ENCODE measurements around the gene HERC3. TPM values are rescaled to one million over a fixed set of nuclear protein-coding genes. Genes with fewer than 3 reads are reported as not detected.
A peak's percentile ranks its signal among the peaks of the same experiment; 100 is the strongest.

HERC3 gene
- total and polyA plus RNA-seq, 4 experiments from 2014 or later, result 39.9 to 97.1 (median 70.2) TPM

- Histone ChIP-seq H3K36me3 (ENCODE audit: insufficient read depth, low read length) (peaks cover 15% of the 10 kb centered on the region), H3K4me3 (ENCODE audit: low read length in 2 of 2) (no peak overlapping the region), H3K27me3 (ENCODE audit: insufficient read depth, low read length) (no peaks in the 10 kb centered on the region), H3K4me1 (ENCODE audit: insufficient read depth, low read length) (no peaks in the 10 kb centered on the region), H3K27ac (ENCODE audit: low read depth, low read length) (no peak overlapping the region), H3K9me3 (ENCODE audit: control insufficient read depth in 1 of 2, low read length in 2 of 2) (no peaks in the 10 kb centered on the region)
- H3K9me3 Mint-ChIP-seq, result no peaks in the 10 kb centered on the region
- H3K36me3 Mint-ChIP-seq, result peaks cover 38 to 56% of the 10 kb centered on the region in 2 donors
- no peak for DNase-seq
- ChIA-PET POLR2A (ENCODE audit: partially characterized antibody) (interaction anchor here (1.2 kb wide), 1 partner anchor 9 kb away, joined by 3 read pairs; no protein-coding TSS in a partner anchor), CTCF (ENCODE audit: partially characterized antibody) (interaction anchor here (1.8 kb wide), 1 partner anchor 207 kb away, joined by 5 read pairs; no protein-coding TSS in a partner anchor)
- no peaks in the 10 kb centered on the region for H3K27me3 Mint-ChIP-seq
- no peaks in the 10 kb centered on the region for H3K4me1 Mint-ChIP-seq
- intact Hi-C loops (cut with micrococcal nuclease), result no loop called here
- no peak overlapping the region for H3K27ac Mint-ChIP-seq
- no peak overlapping the region for H3K4me3 Mint-ChIP-seq
These were observed 155.1 kb downstream of the HERC3 start for GRCh38 chr4:88747351-88747750.

- Histone ChIP-seq H3K4me3 (ENCODE audit: low read length in 2 of 2) (no peak overlapping the region), H3K27me3 (ENCODE audit: insufficient read depth, low read length) (no peaks in the 10 kb centered on the region), H3K27ac (ENCODE audit: low read depth, low read length) (no peak overlapping the region), H3K4me1 (ENCODE audit: insufficient read depth, low read length) (no peaks in the 10 kb centered on the region), H3K9me3 (ENCODE audit: control insufficient read depth in 1 of 2, low read length in 2 of 2) (no peaks in the 10 kb centered on the region), H3K36me3 (ENCODE audit: insufficient read depth, low read length) (peaks cover 15% of the 10 kb centered on the region)
- Mint-ChIP-seq H3K27ac (no peak overlapping the region), H3K4me3 (no peak overlapping the region), H3K36me3 (peaks cover 33 to 49% of the 10 kb centered on the region in 2 donors), H3K4me1 (no peaks in the 10 kb centered on the region), H3K9me3 (no peaks in the 10 kb centered on the region), H3K27me3 (no peaks in the 10 kb centered on the region)
- intact Hi-C loops (cut with micrococcal nuclease), result no loop called here
- ChIA-PET POLR2A (ENCODE audit: partially characterized antibody) (no interaction called here), CTCF (ENCODE audit: partially characterized antibody) (interaction anchor here (1.2 kb wide), 1 partner anchor 211 kb away, joined by 3 read pairs; no protein-coding TSS in a partner anchor)
- DNase-seq, result no peak
These were observed 158.1 kb downstream of the HERC3 start for GRCh38 chr4:88750369-88750768.

GRCh38 chr4:88751258-88752075 lies 159.2 kb downstream of the HERC3 start:
- Histone ChIP-seq H3K4me3 (ENCODE audit: low read length in 2 of 2) (no peak overlapping the region), H3K9me3 (ENCODE audit: control insufficient read depth in 1 of 2, low read length in 2 of 2) (no peaks in the 10 kb centered on the region), H3K27ac (ENCODE audit: low read depth, low read length) (no peak overlapping the region), H3K4me1 (ENCODE audit: insufficient read depth, low read length) (no peaks in the 10 kb centered on the region), H3K36me3 (ENCODE audit: insufficient read depth, low read length) (peaks cover 15% of the 10 kb centered on the region), H3K27me3 (ENCODE audit: insufficient read depth, low read length) (no peaks in the 10 kb centered on the region)
- intact Hi-C loops (cut with micrococcal nuclease), result no loop called here
- H3K27ac Mint-ChIP-seq, result no peak overlapping the region
- H3K27me3 Mint-ChIP-seq, result no peaks in the 10 kb centered on the region
- CTCF ChIA-PET (ENCODE audit: partially characterized antibody), result interaction anchor here (1.2 kb wide), 1 partner anchor 212 kb away, joined by 3 read pairs; no protein-coding TSS in a partner anchor
- no peaks in the 10 kb centered on the region for H3K9me3 Mint-ChIP-seq
- POLR2A ChIA-PET (ENCODE audit: partially characterized antibody), result interaction anchor here (0.6 kb wide), 1 partner anchor 14 kb away, joined by 3 read pairs; no protein-coding TSS in a partner anchor
- H3K36me3 Mint-ChIP-seq, result peaks cover 34 to 49% of the 10 kb centered on the region in 2 donors
- H3K4me3 Mint-ChIP-seq, result no peak overlapping the region
- no peaks in the 10 kb centered on the region for H3K4me1 Mint-ChIP-seq
- no peak for DNase-seq

GRCh38 chr4:88752076-88752463 lies 159.8 kb downstream of the HERC3 start:
- POLR2A ChIA-PET (ENCODE audit: partially characterized antibody), result no interaction called here
- CTCF ChIA-PET (ENCODE audit: partially characterized antibody), result no interaction called here
- H3K27me3 Mint-ChIP-seq, result no peaks in the 10 kb centered on the region

GRCh38 chr4:88752754-88753153 lies 160.5 kb downstream of the HERC3 start:
- Histone ChIP-seq H3K9me3 (ENCODE audit: control insufficient read depth in 1 of 2, low read length in 2 of 2) (no peaks in the 10 kb centered on the region), H3K36me3 (ENCODE audit: insufficient read depth, low read length) (peaks cover 15% of the 10 kb centered on the region), H3K27me3 (ENCODE audit: insufficient read depth, low read length) (no peaks in the 10 kb centered on the region), H3K27ac (ENCODE audit: low read depth, low read length) (no peak overlapping the region), H3K4me3 (ENCODE audit: low read length in 2 of 2) (no peak overlapping the region), H3K4me1 (ENCODE audit: insufficient read depth, low read length) (no peaks in the 10 kb centered on the region)
- no peak for DNase-seq
- ChIA-PET CTCF (ENCODE audit: partially characterized antibody) (interaction anchor here (0.9 kb wide), 1 partner anchor 10 kb away, joined by 4 read pairs; no protein-coding TSS in a partner anchor), POLR2A (ENCODE audit: partially characterized antibody) (no interaction called here)
- Mint-ChIP-seq H3K9me3 (no peaks in the 10 kb centered on the region), H3K27me3 (no peaks in the 10 kb centered on the region), H3K36me3 (peaks cover 22 to 38% of the 10 kb centered on the region in 2 donors), H3K27ac (no peak overlapping the region), H3K4me3 (no peak overlapping the region), H3K4me1 (no peaks in the 10 kb centered on the region)
- intact Hi-C loops (cut with micrococcal nuclease), result no loop called here

More at GRCh38 chr4:88752076-88752463, 159.8 kb downstream of the HERC3 start:
- H3K4me1 Mint-ChIP-seq, result no peaks in the 10 kb centered on the region
- Histone ChIP-seq H3K4me3 (ENCODE audit: low read length in 2 of 2) (no peak overlapping the region), H3K4me1 (ENCODE audit: insufficient read depth, low read length) (no peaks in the 10 kb centered on the region), H3K27me3 (ENCODE audit: insufficient read depth, low read length) (no peaks in the 10 kb centered on the region), H3K36me3 (ENCODE audit: insufficient read depth, low read length) (peaks cover 15% of the 10 kb centered on the region), H3K27ac (ENCODE audit: low read depth, low read length) (no peak overlapping the region), H3K9me3 (ENCODE audit: control insufficient read depth in 1 of 2, low read length in 2 of 2) (no peaks in the 10 kb centered on the region)
- DNase-seq, result no peak
- H3K36me3 Mint-ChIP-seq, result peaks cover 28 to 44% of the 10 kb centered on the region in 2 donors
- no peak overlapping the region for H3K27ac Mint-ChIP-seq
- H3K4me3 Mint-ChIP-seq, result no peak overlapping the region
- intact Hi-C loops (cut with micrococcal nuclease), result no loop called here
- H3K9me3 Mint-ChIP-seq, result no peaks in the 10 kb centered on the region

- H3K27ac ChIP-seq (ENCODE audit: low read depth, low read length), result no peak overlapping the region
- no peaks in the 10 kb centered on the region for H3K27me3 ChIP-seq (ENCODE audit: insufficient read depth, low read length)
- Mint-ChIP-seq H3K4me1 (no peaks in the 10 kb centered on the region), H3K4me3 (no peak overlapping the region), H3K9me3 (no peaks in the 10 kb centered on the region), H3K36me3 (peaks cover 13 to 29% of the 10 kb centered on the region in 2 donors), H3K27me3 (no peaks in the 10 kb centered on the region), H3K27ac (peak overlapping the region in 1 of 7 donors; percentile 73)
- no peaks in the 10 kb centered on the region for H3K9me3 ChIP-seq (ENCODE audit: control insufficient read depth in 1 of 2, low read length in 2 of 2)
- CTCF ChIA-PET (ENCODE audit: partially characterized antibody), result interaction anchor here (0.9 kb wide), 1 partner anchor 20 kb away, joined by 3 read pairs; no protein-coding TSS in a partner anchor
- H3K36me3 ChIP-seq (ENCODE audit: insufficient read depth, low read length), result peaks cover 11% of the 10 kb centered on the region
- POLR2A ChIA-PET (ENCODE audit: partially characterized antibody), result no interaction called here
- no peak overlapping the region for H3K4me3 ChIP-seq (ENCODE audit: low read length in 2 of 2)
- no peak for DNase-seq
- intact Hi-C loops (cut with micrococcal nuclease), result no loop called here
- H3K4me1 ChIP-seq (ENCODE audit: insufficient read depth, low read length), result no peaks in the 10 kb centered on the region
These were observed 161.6 kb downstream of the HERC3 start for GRCh38 chr4:88753658-88754571.

- DNase-seq, result no peak
- Mint-ChIP-seq H3K27ac (no peak overlapping the region), H3K9me3 (no peaks in the 10 kb centered on the region), H3K27me3 (no peaks in the 10 kb centered on the region), H3K4me3 (peak overlapping the region in 1 of 8 donors; percentile 20), H3K36me3 (peaks cover 6 to 22% of the 10 kb centered on the region in 2 donors), H3K4me1 (no peaks in the 10 kb centered on the region)
- no peak overlapping the region for H3K4me3 ChIP-seq (ENCODE audit: low read length in 2 of 2)
- POLR2A ChIA-PET (ENCODE audit: partially characterized antibody), result no interaction called here
- no peaks in the 10 kb centered on the region for H3K27me3 ChIP-seq (ENCODE audit: insufficient read depth, low read length)
- no peaks in the 10 kb centered on the region for H3K9me3 ChIP-seq (ENCODE audit: control insufficient read depth in 1 of 2, low read length in 2 of 2)
- no peak overlapping the region for H3K27ac ChIP-seq (ENCODE audit: low read depth, low read length)
- no peaks in the 10 kb centered on the region for H3K4me1 ChIP-seq (ENCODE audit: insufficient read depth, low read length)
- peaks cover 4% of the 10 kb centered on the region for H3K36me3 ChIP-seq (ENCODE audit: insufficient read depth, low read length)
- CTCF ChIA-PET (ENCODE audit: partially characterized antibody), result interaction anchor here (0.9 kb wide), 1 partner anchor 21 kb away, joined by 3 read pairs; no protein-coding TSS in a partner anchor
- intact Hi-C loops (cut with micrococcal nuclease), result no loop called here
These were observed 162.5 kb downstream of the HERC3 start for GRCh38 chr4:88754796-88755195.

Data from CD4-positive, alpha-beta memory T cell (primary cell).